Endothelial cell of umbilical vein (primary cell): ENCODE measurements around the gene CASKIN1.

ENCODE experiments used
- EZH2 ChIP-seq: IDR thresholded peaks from 2 replicates; pipeline ENCODE4 v1.6.1; 2012; ENCODE audit warnings: borderline replicate concordance, low read depth, mild to moderate bottlenecking, moderate library complexity, low read length, inconsistent platforms; ENCODE audit not compliant: severe bottlenecking
- JUN ChIP-seq: IDR thresholded peaks from 2 replicates; pipeline ENCODE4 v1.6.1; 2011; ENCODE audit warnings: borderline replicate concordance, low read depth; ENCODE audit not compliant: insufficient read length, insufficient read depth
- MAX ChIP-seq: IDR thresholded peaks from 2 replicates; pipeline ENCODE4 v1.6.1; 2011; ENCODE audit not compliant: insufficient read depth, insufficient read length
- POLR2A ChIP-seq: IDR thresholded peaks from 2 replicates; pipeline ENCODE4 v1.6.1; 2012; ENCODE audit warnings: low read depth, mild to moderate bottlenecking, control low read depth, low read length
- POLR2AphosphoS5 ChIP-seq: IDR thresholded peaks from 2 replicates; pipeline ENCODE4 v1.6.1; 2012; ENCODE audit warnings: low read depth, mild to moderate bottlenecking, control low read depth, low read length, moderate library complexity; ENCODE audit not compliant: insufficient read depth
- TF ChIP-seq, protein P1 (sequence below), 2 donors: IDR thresholded peaks; 1 replicate in 1 of 2; 2 replicates in 1 of 2; pipeline ENCODE4 v1.5.1; 2011; ENCODE audit warnings: low read length in 2 of 2, mild to moderate bottlenecking in 2 of 2, moderate library complexity in 2 of 2, control low read depth in 1 of 2, inconsistent platforms in 1 of 2, low read depth in 1 of 2; ENCODE audit not compliant: insufficient read depth in 1 of 2; ENCODE audit errors: extremely low read depth in 1 of 2

DNA sequence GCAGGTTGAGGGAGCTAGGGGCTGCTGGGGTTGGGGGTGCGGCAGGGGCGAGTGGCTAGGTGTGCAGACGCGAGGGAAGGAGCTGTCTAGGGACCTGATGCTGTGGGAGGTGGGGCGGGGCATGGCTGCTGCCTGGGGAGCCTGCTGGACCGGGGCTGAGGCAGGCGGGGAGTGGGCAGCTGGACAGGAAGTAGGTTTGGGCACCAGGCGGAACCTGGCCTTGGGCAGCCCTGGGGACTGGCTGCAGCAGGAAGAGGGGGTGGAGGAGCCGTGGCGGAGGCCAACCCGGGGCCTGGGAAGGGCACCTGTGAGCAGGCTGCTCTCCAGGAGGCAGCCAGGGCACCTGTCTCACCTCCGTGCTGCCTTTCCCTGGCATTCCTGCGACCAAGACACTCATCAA lies 34.0 kb upstream of the CASKIN1 start:
- TF ChIP-seq, protein P1, sequence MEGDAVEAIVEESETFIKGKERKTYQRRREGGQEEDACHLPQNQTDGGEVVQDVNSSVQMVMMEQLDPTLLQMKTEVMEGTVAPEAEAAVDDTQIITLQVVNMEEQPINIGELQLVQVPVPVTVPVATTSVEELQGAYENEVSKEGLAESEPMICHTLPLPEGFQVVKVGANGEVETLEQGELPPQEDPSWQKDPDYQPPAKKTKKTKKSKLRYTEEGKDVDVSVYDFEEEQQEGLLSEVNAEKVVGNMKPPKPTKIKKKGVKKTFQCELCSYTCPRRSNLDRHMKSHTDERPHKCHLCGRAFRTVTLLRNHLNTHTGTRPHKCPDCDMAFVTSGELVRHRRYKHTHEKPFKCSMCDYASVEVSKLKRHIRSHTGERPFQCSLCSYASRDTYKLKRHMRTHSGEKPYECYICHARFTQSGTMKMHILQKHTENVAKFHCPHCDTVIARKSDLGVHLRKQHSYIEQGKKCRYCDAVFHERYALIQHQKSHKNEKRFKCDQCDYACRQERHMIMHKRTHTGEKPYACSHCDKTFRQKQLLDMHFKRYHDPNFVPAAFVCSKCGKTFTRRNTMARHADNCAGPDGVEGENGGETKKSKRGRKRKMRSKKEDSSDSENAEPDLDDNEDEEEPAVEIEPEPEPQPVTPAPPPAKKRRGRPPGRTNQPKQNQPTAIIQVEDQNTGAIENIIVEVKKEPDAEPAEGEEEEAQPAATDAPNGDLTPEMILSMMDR (IDR thresholded peaks at IDR 0.05; ENCODE audit: extremely low read depth in 1 of 2, insufficient read depth in 1 of 2, low read depth in 1 of 2, low read length in 2 of 2) = no peak
- TF ChIP-seq POLR2AphosphoS5 (no peak), EZH2 (no peak), POLR2A (no peak), MAX (no peak), JUN (no peak)
